Neural cell (in vitro differentiated cells): ENCODE data around the gene SHANK1. TPM values are rescaled to one million over a fixed set of nuclear protein-coding genes. Genes with fewer than 3 reads are reported as not detected.
"Not testable (repeated sequence)": the region's sequence is repeated elsewhere in the genome, so short reads cannot be mapped to it uniquely, and the experiment has no call there.

Experiments
- H2AFZ ChIP-seq: fragments of 200-600, 300-800 bp; sonication (generic), shearing (Covaris generic); 2 replicates; pipeline ENCODE4 v1.6.0; 2014; ENCODE audit warnings: low read depth, mild to moderate bottlenecking, antibody characterized with exemption, low read length, moderate library complexity
- H3F3A ChIP-seq: fragments of 200-600 bp; shearing (Covaris generic); 2 replicates; pipeline ENCODE4 v1.6.1; 2016; ENCODE audit warnings: mild to moderate bottlenecking, moderate library complexity, mixed read lengths, antibody characterized with exemption, low read length; ENCODE audit not compliant: insufficient read depth, poor library complexity, severe bottlenecking
- H3K27ac ChIP-seq: fragments of 200-600, 300-800 bp; sonication (generic), shearing (Covaris generic); 2 replicates; pipeline ENCODE4 v1.5.1; 2014; ENCODE audit warnings: mild to moderate bottlenecking, low read length, moderate library complexity
- H3K27me3 ChIP-seq: fragments of 300-800, 200-600 bp; sonication (generic), shearing (Covaris generic); 2 replicates; pipeline ENCODE4 v1.6.0; 2014; ENCODE audit warnings: mild to moderate bottlenecking, low read depth, low read length, moderate library complexity; ENCODE audit not compliant: insufficient read depth
- H3K36me3 ChIP-seq: fragments of 300-800, 200-600 bp; sonication (generic), shearing (Covaris generic); 2 replicates; pipeline ENCODE4 v1.5.1; 2014; ENCODE audit warnings: mild to moderate bottlenecking, antibody characterized with exemption, low read length, moderate library complexity; ENCODE audit not compliant: insufficient read depth
- H3K4me2 ChIP-seq: fragments of 300-800, 200-600 bp; sonication (generic), shearing (Covaris generic); 2 replicates; pipeline ENCODE4 v1.6.0; 2014; ENCODE audit warnings: mild to moderate bottlenecking, low read length
- H3K4me3 ChIP-seq: fragments of 300-800, 200-600 bp; sonication (generic), shearing (Covaris generic); 2 replicates; pipeline ENCODE4 v1.5.1; 2014; ENCODE audit warnings: mild to moderate bottlenecking, low read length, moderate library complexity
- H3K79me2 ChIP-seq: fragments of 200-600 bp; shearing (Covaris generic); replicated peaks from 2 replicates; pipeline ENCODE4 v1.6.0; 2014; ENCODE audit warnings: mild to moderate bottlenecking, low read length, moderate library complexity; ENCODE audit not compliant: insufficient read depth
- H3K9ac ChIP-seq: fragments of 300-800, 200-600 bp; sonication (generic), shearing (Covaris generic); 2 replicates; pipeline ENCODE4 v1.6.1; 2016; ENCODE audit warnings: mild to moderate bottlenecking, low read length, mixed read lengths
- H3K9me2 ChIP-seq: fragments of 200-600 bp; shearing (Covaris generic); 2 replicates; pipeline ENCODE4 v1.6.1; 2016; ENCODE audit warnings: mild to moderate bottlenecking, low read length, mixed read lengths; ENCODE audit not compliant: insufficient read depth
- H3K9me3 ChIP-seq: fragments of 200-600, 300-800 bp; sonication (generic), shearing (Covaris generic); 2 replicates; pipeline ENCODE4 v1.6.1; 2016; ENCODE audit warnings: mild to moderate bottlenecking, mixed run types, low read length, moderate library complexity, mixed read lengths
- H4K20me1 ChIP-seq: fragments of 200-600 bp; shearing (Covaris generic); 2 replicates; pipeline ENCODE4 v1.6.1; 2016; ENCODE audit warnings: mild to moderate bottlenecking, mixed run types; ENCODE audit not compliant: insufficient read depth
- EP300 ChIP-seq: fragments of 450-650 bp; conservative IDR thresholded peaks from 2 replicates; pipeline ENCODE4 v1.6.1; 2014; ENCODE audit warnings: antibody characterized with exemption, mild to moderate bottlenecking, moderate library complexity; ENCODE audit not compliant: poor library complexity, severe bottlenecking
- EZH2 ChIP-seq: fragments of 200-600, 300-800 bp; shearing (Covaris generic), sonication (generic); IDR thresholded peaks from 2 replicates; pipeline ENCODE4 v1.6.1; 2014; ENCODE audit warnings: antibody characterized with exemption, low read length, borderline replicate concordance, mild to moderate bottlenecking; ENCODE audit not compliant: insufficient read depth, poor library complexity, severe bottlenecking
- MXI1 ChIP-seq: fragments of 450-650 bp; conservative IDR thresholded peaks from 2 replicates; pipeline ENCODE4 v1.6.1; 2014; ENCODE audit warnings: antibody characterized with exemption, mild to moderate bottlenecking; ENCODE audit not compliant: poor library complexity, severe bottlenecking
- POLR2AphosphoS5 ChIP-seq: IDR thresholded peaks from 2 replicates; pipeline ENCODE4 v1.6.1; 2012
- RAD21 ChIP-seq: fragments of 450-650 bp; conservative IDR thresholded peaks from 2 replicates; pipeline ENCODE4 v1.6.1; 2014; ENCODE audit warnings: antibody characterized with exemption, mild to moderate bottlenecking, moderate library complexity
- SMC3 ChIP-seq: fragments of 450-650 bp; conservative IDR thresholded peaks from 2 replicates; pipeline ENCODE4 v1.6.1; 2014; ENCODE audit warnings: antibody characterized with exemption, mild to moderate bottlenecking, moderate library complexity; ENCODE audit not compliant: poor library complexity
- TAF1 ChIP-seq: IDR thresholded peaks from 2 replicates; pipeline ENCODE4 v1.6.1; 2012; ENCODE audit warnings: low read depth
- polyA plus RNA-seq: library from polyadenylated mRNA; depleted of rRNA; stranded (reverse); fragments of >200 nt; gene quantifications from 2 replicates; pipeline ENCODE4 v1.2.3, GENCODE V29; 2014
- TF ChIP-seq, protein P1 (sequence below): IDR thresholded peaks from 2 replicates; pipeline ENCODE4 v1.6.1; 2012; ENCODE audit warnings: borderline replicate concordance
- TF ChIP-seq, protein P2 (sequence below): fragments of 450-650 bp; IDR thresholded peaks from 2 replicates; pipeline ENCODE4 v1.5.1; 2014; ENCODE audit warnings: antibody characterized with exemption, mild to moderate bottlenecking, moderate library complexity; ENCODE audit not compliant: poor library complexity, severe bottlenecking

The SHANK1 gene
- polyA plus RNA-seq, 1 donor from 2014 or later, result 7.9 TPM

DNA sequence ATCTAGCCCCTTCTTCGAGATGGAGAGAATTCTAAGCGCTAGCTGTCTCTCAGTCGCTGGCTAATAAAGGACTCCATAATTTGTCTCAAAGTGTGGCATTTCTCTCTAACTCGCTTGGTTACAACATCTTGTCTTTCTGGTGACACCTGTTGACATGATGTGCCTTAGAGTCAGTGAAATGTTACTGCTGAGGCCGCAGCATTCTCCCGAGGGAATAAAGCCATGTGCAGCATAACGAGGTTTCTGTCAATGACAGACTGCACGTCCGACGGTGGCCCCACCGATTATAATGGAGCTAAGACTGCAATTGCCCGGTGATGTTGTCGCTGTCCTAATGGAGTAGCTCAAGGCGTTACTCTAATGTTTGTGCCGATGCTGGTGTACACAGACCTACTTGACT is 30.4 kb upstream of the SHANK1 start:
- H3K9me2 ChIP-seq, result no peaks in the 10 kb centered on the region
- H3K36me3 ChIP-seq, result no peaks in the 10 kb centered on the region
- no peak overlapping the region for H3K4me3 ChIP-seq
- no peak overlapping the region for H2AFZ ChIP-seq
- no peaks in the 10 kb centered on the region for H3K79me2 ChIP-seq
- H3K27me3 ChIP-seq, result no peaks in the 10 kb centered on the region
- H3F3A ChIP-seq, result no peaks in the 10 kb centered on the region
- TF ChIP-seq EZH2 (no peak), TAF1 (no peak), SMC3 (no peak), RAD21 (no peak), MXI1 (no peak), POLR2AphosphoS5 (no peak), EP300 (no peak)
- TF ChIP-seq, protein P1, sequence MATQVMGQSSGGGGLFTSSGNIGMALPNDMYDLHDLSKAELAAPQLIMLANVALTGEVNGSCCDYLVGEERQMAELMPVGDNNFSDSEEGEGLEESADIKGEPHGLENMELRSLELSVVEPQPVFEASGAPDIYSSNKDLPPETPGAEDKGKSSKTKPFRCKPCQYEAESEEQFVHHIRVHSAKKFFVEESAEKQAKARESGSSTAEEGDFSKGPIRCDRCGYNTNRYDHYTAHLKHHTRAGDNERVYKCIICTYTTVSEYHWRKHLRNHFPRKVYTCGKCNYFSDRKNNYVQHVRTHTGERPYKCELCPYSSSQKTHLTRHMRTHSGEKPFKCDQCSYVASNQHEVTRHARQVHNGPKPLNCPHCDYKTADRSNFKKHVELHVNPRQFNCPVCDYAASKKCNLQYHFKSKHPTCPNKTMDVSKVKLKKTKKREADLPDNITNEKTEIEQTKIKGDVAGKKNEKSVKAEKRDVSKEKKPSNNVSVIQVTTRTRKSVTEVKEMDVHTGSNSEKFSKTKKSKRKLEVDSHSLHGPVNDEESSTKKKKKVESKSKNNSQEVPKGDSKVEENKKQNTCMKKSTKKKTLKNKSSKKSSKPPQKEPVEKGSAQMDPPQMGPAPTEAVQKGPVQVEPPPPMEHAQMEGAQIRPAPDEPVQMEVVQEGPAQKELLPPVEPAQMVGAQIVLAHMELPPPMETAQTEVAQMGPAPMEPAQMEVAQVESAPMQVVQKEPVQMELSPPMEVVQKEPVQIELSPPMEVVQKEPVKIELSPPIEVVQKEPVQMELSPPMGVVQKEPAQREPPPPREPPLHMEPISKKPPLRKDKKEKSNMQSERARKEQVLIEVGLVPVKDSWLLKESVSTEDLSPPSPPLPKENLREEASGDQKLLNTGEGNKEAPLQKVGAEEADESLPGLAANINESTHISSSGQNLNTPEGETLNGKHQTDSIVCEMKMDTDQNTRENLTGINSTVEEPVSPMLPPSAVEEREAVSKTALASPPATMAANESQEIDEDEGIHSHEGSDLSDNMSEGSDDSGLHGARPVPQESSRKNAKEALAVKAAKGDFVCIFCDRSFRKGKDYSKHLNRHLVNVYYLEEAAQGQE, result no peak
- TF ChIP-seq, protein P2, sequence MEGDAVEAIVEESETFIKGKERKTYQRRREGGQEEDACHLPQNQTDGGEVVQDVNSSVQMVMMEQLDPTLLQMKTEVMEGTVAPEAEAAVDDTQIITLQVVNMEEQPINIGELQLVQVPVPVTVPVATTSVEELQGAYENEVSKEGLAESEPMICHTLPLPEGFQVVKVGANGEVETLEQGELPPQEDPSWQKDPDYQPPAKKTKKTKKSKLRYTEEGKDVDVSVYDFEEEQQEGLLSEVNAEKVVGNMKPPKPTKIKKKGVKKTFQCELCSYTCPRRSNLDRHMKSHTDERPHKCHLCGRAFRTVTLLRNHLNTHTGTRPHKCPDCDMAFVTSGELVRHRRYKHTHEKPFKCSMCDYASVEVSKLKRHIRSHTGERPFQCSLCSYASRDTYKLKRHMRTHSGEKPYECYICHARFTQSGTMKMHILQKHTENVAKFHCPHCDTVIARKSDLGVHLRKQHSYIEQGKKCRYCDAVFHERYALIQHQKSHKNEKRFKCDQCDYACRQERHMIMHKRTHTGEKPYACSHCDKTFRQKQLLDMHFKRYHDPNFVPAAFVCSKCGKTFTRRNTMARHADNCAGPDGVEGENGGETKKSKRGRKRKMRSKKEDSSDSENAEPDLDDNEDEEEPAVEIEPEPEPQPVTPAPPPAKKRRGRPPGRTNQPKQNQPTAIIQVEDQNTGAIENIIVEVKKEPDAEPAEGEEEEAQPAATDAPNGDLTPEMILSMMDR, result no peak
- no peak overlapping the region for H3K4me2 ChIP-seq
- H4K20me1 ChIP-seq, result no peaks in the 10 kb centered on the region
- no peak overlapping the region for H3K9ac ChIP-seq
- H3K9me3 ChIP-seq, result no peaks in the 10 kb centered on the region
- H3K27ac ChIP-seq, result no peak overlapping the region

GRCh38 chr19:50749490-50749889 is 29.9 kb upstream of the SHANK1 start:
- no peak overlapping the region for H3K4me2 ChIP-seq
- no peaks in the 10 kb centered on the region for H3K27me3 ChIP-seq
- no peaks in the 10 kb centered on the region for H3K9me2 ChIP-seq
- no peak overlapping the region for H3K9ac ChIP-seq
- H3K36me3 ChIP-seq, result no peaks in the 10 kb centered on the region
- H3K27ac ChIP-seq, result no peak overlapping the region
- no peaks in the 10 kb centered on the region for H3K9me3 ChIP-seq
- no peaks in the 10 kb centered on the region for H3F3A ChIP-seq
- no peak overlapping the region for H2AFZ ChIP-seq
- no peak overlapping the region for H3K4me3 ChIP-seq
- H4K20me1 ChIP-seq, result no peaks in the 10 kb centered on the region
- TF ChIP-seq, protein P1, result no peak
- TF ChIP-seq RAD21 (no peak), TAF1 (no peak), EP300 (no peak), EZH2 (no peak), MXI1 (no peak), SMC3 (no peak), POLR2AphosphoS5 (no peak)
- TF ChIP-seq, protein P2, result no peak
- no peaks in the 10 kb centered on the region for H3K79me2 ChIP-seq

GRCh38 chr19:50747141-50747540 is 27.5 kb upstream of the SHANK1 start:
- not testable (repeated sequence) for H3K4me3 ChIP-seq, H3F3A ChIP-seq, H3K9ac ChIP-seq, H3K4me2 ChIP-seq, H3K27me3 ChIP-seq, H3K9me3 ChIP-seq, H3K9me2 ChIP-seq, H3K36me3 ChIP-seq, H2AFZ ChIP-seq, H3K27ac ChIP-seq, H4K20me1 ChIP-seq, H3K79me2 ChIP-seq
